Fibroblast of lung (primary cell): ENCODE measurements around the gene AGBL4. TPM values are rescaled to one million over a fixed set of nuclear protein-coding genes. Genes with fewer than 3 reads are reported as not detected.

Experiments used
- DNase-seq, 2 donors: peaks; one replicate each; pipeline versions ENCODE4 v3.0.0 to v3.0.0-alpha.2; 2010; ENCODE audit warnings: low read depth in 2 of 2
- H2AFZ ChIP-seq: 2 replicates; pipeline ENCODE4 v1.5.1; 2012; ENCODE audit warnings: low read length, control low read depth, inconsistent platforms
- H3K27ac ChIP-seq: 2 replicates; pipeline ENCODE4 v1.5.1; 2011; ENCODE audit warnings: low read length, control low read depth; ENCODE audit not compliant: insufficient read depth
- H3K27me3 ChIP-seq: 2 replicates; pipeline ENCODE4 v1.5.1; 2011; ENCODE audit warnings: mild to moderate bottlenecking, low read length; ENCODE audit not compliant: control insufficient read depth, insufficient read depth
- H3K36me3 ChIP-seq: 2 replicates; pipeline ENCODE4 v1.5.1; 2011; ENCODE audit warnings: low read length; ENCODE audit not compliant: control insufficient read depth, insufficient read depth
- H3K4me1 ChIP-seq: 2 replicates; pipeline ENCODE4 v1.5.1; 2011; ENCODE audit warnings: low read length; ENCODE audit not compliant: control insufficient read depth, insufficient read depth; ENCODE audit errors: extremely low read depth
- H3K4me2 ChIP-seq: 2 replicates; pipeline ENCODE4 v1.5.1; 2011; ENCODE audit warnings: low read length, control low read depth; ENCODE audit not compliant: insufficient read depth; ENCODE audit errors: extremely low read depth
- H3K4me3 ChIP-seq, 4 experiments: fragments of 200-600 bp in 1 of 4; sonication (generic) in 1 of 4; replicated peaks in 1 of 4; 2 replicates each; pipeline ENCODE4 v1.5.1; 2011 to 2016; ENCODE audit warnings: low read length in 4 of 4, low read depth in 3 of 4, mild to moderate bottlenecking in 3 of 4, control low read depth in 2 of 4, inconsistent platforms in 1 of 4, mixed read lengths in 1 of 4; ENCODE audit not compliant: insufficient read depth in 1 of 4; ENCODE audit errors: control extremely low read depth in 1 of 4
- H3K79me2 ChIP-seq: 2 replicates; pipeline ENCODE4 v1.5.1; 2012; ENCODE audit warnings: mild to moderate bottlenecking, low read length, inconsistent platforms; ENCODE audit not compliant: control insufficient read depth, insufficient read depth
- H3K9ac ChIP-seq: 2 replicates; pipeline ENCODE4 v1.5.1; 2011; ENCODE audit warnings: mild to moderate bottlenecking, low read length, control low read depth; ENCODE audit not compliant: insufficient read depth
- H3K9me3 ChIP-seq: 2 replicates; pipeline ENCODE4 v1.5.1; 2012; ENCODE audit warnings: low read depth, low read length; ENCODE audit not compliant: control insufficient read depth, insufficient read depth
- H4K20me1 ChIP-seq: 2 replicates; pipeline ENCODE4 v1.5.1; 2011; ENCODE audit warnings: low read length; ENCODE audit not compliant: control insufficient read depth, insufficient read depth; ENCODE audit errors: extremely low read depth
- CTCF ChIP-seq, 2 donors: IDR thresholded peaks in 1 of 2; conservative IDR thresholded peaks in 1 of 2; 1 replicate in 1 of 2; 2 replicates in 1 of 2; pipeline ENCODE4 v1.5.1; 2011 to 2012; ENCODE audit warnings: low read length in 2 of 2, control low read depth in 1 of 2, inconsistent platforms in 1 of 2, low read depth in 1 of 2, mild to moderate bottlenecking in 1 of 2
- EZH2 ChIP-seq: IDR thresholded peaks from 2 replicates; pipeline ENCODE4 v1.5.1; 2012; ENCODE audit warnings: low read length, control low read depth, mild to moderate bottlenecking; ENCODE audit errors: missing control alignments
- polyA plus RNA-seq, 2 donors: library from polyadenylated mRNA; depleted of rRNA in 1 of 2; stranded (reverse) in 1 of 2; unstranded in 1 of 2; fragments of >200 nt; gene quantifications; 2 replicates each; pipeline ENCODE4 v1.2.1, GENCODE V29; 2011 to 2012; ENCODE audit warnings: missing spikeins in 1 of 2
- total RNA-seq: library from RNA; depleted of rRNA; stranded (reverse); fragments of >200 nt; gene quantifications from 2 replicates; pipeline ENCODE4 v1.2.1, GENCODE V29; 2014

The AGBL4 gene
- total and polyA plus RNA-seq, 2 donors (not counting 1 experiment from before 2014, with no cell fraction given) = not detected

GRCh38 chr1:48560116-48560515 is 1463.6 kb downstream of the AGBL4 start:
- no peak for DNase-seq
- TF ChIP-seq CTCF (conservative IDR thresholded peaks at IDR 0.05 in 1 of 2, IDR thresholded peaks at IDR 0.05 in 1 of 2; ENCODE audit: low read depth in 1 of 2, low read length in 2 of 2) = no peak
- no peak for TF ChIP-seq EZH2

GRCh38 chr1:48558366-48558765 is 1465.4 kb downstream of the AGBL4 start:
- H3K9me3 ChIP-seq = no peaks in the 10 kb centered on the region
- H3K79me2 ChIP-seq = no peaks in the 10 kb centered on the region
- H3K36me3 ChIP-seq = no peaks in the 10 kb centered on the region
- no peaks in the 10 kb centered on the region for H3K4me1 ChIP-seq
- no peak for DNase-seq
- no peak overlapping the region for H3K4me2 ChIP-seq
- no peak overlapping the region for H3K9ac ChIP-seq
- no peak overlapping the region for H3K4me3 ChIP-seq
- no peak overlapping the region for H3K27ac ChIP-seq
- H4K20me1 ChIP-seq = no peaks in the 10 kb centered on the region
- H3K27me3 ChIP-seq = no peaks in the 10 kb centered on the region
- H2AFZ ChIP-seq = no peak overlapping the region
- TF ChIP-seq CTCF (conservative IDR thresholded peaks at IDR 0.05 in 1 of 2, IDR thresholded peaks at IDR 0.05 in 1 of 2; ENCODE audit: low read depth in 1 of 2, low read length in 2 of 2) (no peak), EZH2 (no peak)

More at GRCh38 chr1:48560116-48560515, 1463.6 kb downstream of the AGBL4 start:
- Histone ChIP-seq H3K9me3 (no peaks in the 10 kb centered on the region), H3K36me3 (no peaks in the 10 kb centered on the region), H3K4me1 (no peaks in the 10 kb centered on the region), H3K9ac (no peak overlapping the region), H4K20me1 (no peaks in the 10 kb centered on the region), H2AFZ (no peak overlapping the region), H3K4me2 (no peak overlapping the region), H3K27ac (no peak overlapping the region), H3K79me2 (no peaks in the 10 kb centered on the region), H3K4me3 (no peak overlapping the region), H3K27me3 (no peaks in the 10 kb centered on the region)

GRCh38 chr1:48556186-48556850 is 1467.4 kb downstream of the AGBL4 start:
- no peak overlapping the region for H2AFZ ChIP-seq
- DNase-seq = no peak
- no peak overlapping the region for H3K9ac ChIP-seq
- no peaks in the 10 kb centered on the region for H3K79me2 ChIP-seq
- H3K27me3 ChIP-seq = no peaks in the 10 kb centered on the region
- H3K36me3 ChIP-seq = no peaks in the 10 kb centered on the region
- no peak overlapping the region for H3K4me2 ChIP-seq
- H3K4me1 ChIP-seq = no peaks in the 10 kb centered on the region
- TF ChIP-seq EZH2 = no peak
- no peak for TF ChIP-seq CTCF (conservative IDR thresholded peaks at IDR 0.05 in 1 of 2, IDR thresholded peaks at IDR 0.05 in 1 of 2; ENCODE audit: low read depth in 1 of 2, low read length in 2 of 2)
- no peak overlapping the region for H3K27ac ChIP-seq
- H3K9me3 ChIP-seq = no peaks in the 10 kb centered on the region
- H3K4me3 ChIP-seq = no peak overlapping the region
- no peaks in the 10 kb centered on the region for H4K20me1 ChIP-seq
